ENCODE results near the gene PIEZO2.
"Not testable (repeated sequence)": the region's sequence is repeated elsewhere in the genome, so short reads cannot be mapped to it uniquely, and the experiment has no call there.

The PIEZO2 gene

DNA sequence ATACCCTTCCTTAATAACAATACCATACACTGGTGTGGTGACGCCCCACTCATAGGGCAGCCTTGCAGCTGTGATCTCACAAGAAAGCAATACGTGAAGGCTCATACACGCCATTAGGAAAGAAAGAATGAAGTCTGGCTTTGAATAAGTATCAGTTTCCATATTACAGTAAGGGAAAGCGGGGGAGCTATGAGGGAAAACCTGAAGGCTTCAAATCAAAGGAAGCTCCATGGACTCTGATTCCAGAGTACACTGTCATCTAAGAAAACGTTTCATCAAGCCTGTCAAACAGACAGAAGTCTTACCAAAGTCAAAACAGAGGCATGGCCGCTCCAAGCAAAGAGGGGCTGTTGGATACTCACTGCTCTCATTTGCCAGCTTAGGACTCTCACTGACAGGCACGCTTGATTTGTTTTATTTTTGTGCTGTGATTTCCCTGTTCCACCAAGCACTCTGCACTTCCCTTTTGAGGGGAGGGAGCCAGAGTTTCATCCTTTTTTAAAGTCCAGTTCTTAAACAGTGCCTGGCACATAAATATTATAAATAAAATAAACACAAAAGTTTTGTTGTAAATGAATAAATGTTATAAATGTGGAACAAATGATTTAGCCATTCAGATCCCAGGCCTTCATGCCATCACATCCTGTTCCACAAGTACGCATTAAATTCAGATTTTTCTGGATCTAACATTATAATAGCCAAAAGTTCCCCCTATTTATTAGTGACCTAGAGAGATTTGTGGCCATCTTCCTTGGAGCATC lies 221.2 kb downstream of the PIEZO2 start:
- DNase-seq (ENCODE audit: low read depth) = peak; percentile 31

DNA sequence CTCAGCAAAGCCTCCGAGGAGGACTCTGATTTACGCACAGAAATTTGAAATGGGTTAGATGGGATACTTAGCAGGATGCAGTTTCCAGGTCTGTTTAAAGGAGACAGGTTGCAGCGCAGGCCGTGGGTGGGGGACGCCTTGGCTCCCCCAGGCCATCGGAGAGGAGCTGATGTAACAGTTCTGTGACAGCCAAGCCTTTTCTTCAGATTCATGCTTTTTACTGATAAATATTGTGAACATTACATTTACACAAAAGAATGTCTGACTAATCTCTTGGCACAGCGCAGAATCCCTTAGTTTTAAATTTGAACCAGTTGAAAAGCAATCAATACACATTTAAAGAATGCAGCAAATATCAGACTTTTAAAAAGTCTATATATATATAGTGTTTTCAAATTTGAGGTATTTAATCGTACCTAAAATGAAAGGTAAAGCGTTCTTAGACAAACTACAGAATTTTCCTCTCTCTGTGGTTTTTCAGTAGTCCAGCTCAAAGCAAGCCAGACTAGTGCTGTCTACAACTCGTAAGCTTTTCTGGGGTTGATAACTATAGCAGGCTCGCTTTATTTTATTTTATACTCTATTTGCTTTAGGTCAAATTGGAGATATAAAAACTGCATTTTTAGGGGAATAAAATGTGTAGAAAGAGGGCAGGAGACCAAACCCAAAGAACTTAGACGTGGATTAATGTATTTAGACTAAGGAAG lies 221.9 kb downstream of the PIEZO2 start:
- peak; percentile 72 for DNase-seq (ENCODE audit: low read depth)

DNA sequence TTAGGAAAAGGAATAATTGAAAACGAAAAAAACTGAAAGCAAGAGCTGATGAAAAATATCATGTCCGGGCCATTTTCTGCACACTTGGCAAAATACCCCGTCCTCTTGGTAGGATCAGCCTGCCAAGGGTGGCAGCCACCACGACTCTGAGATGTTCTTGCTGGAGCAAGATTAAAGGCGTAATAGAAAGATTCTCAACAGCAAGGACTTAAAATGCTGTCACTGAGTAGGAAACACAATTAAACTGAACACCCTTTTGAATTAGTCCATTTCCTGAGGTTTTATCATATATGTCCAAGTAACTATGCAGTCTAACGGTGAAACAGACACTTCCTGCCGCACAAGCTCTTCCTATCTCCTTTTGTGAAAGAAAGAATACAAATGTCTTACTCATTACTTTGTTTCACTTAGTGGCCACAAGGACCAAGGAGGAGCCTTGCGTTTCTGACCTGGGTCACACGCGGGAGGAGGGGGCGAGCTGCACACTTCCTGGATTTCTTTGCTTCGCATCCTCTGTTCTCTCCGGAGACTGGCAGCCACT lies 222.7 kb downstream of the PIEZO2 start:
- DNase-seq (ENCODE audit: low read depth) = peak; percentile 39

DNA sequence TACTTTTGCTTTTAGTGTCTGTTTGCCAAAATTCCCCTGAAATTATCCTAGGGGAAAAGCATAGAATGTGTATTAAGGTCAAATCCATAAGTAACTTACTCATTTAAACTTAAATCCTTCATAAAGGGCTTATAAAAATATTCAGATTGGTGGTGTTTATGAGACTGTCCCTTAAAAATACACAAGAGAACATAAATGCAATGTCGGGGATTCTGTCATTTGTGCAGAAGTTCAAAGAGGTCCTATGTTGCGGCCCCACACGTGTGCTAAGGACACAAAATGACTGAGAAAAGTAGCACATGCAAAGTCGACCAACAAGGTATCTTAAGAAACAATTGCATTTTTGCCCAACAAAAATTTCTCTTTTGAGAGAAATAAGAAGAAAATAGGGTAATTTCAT lies 225.1 kb downstream of the PIEZO2 start:
- no peak for DNase-seq (ENCODE audit: low read depth)

DNA sequence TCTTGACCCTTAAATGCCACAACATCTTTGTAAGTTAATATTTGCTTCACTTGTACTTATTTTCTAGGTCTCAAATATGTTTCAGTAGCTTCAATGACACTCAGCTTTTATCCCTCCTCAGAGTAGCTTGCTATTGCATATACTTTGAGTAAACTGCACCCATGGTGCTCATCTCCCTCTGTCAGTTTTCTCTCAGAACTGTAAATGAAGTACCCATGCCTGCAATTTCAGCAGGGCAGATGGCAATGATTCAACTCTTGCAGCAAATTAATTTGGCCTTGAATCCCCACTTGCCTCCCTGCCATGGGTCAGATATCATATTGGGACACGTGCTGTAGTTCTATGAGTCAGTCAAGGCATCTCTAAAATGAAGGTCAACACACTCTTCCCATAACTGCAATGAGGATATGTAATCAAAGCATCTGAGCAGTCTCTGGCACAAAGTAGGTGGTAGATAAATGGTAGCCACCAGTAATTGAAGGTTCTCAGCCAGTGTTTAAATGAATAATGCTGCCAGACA lies 225.8 kb downstream of the PIEZO2 start:
- peak; percentile 55 for DNase-seq (ENCODE audit: low read depth)

DNA sequence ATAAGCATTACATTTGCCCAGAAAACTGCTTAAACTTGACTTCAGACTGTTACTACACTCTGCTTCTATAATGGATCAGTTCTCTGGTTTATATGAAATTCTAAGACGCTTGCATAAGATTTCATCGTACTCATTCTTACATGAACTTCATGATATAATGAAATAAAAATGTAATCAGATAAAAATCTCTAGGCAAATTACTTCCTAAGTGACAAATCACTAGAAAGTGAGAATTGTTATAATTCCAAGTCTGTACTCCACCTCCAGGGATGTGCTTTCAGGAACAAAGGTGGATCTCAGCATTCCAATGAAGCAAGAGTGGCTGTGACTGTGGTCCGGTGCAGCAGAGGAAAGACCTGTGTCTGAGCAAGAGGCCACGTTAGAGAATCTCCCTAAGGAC lies 226.2 kb downstream of the PIEZO2 start:
- peak; percentile 8 for DNase-seq (ENCODE audit: low read depth)

DNA sequence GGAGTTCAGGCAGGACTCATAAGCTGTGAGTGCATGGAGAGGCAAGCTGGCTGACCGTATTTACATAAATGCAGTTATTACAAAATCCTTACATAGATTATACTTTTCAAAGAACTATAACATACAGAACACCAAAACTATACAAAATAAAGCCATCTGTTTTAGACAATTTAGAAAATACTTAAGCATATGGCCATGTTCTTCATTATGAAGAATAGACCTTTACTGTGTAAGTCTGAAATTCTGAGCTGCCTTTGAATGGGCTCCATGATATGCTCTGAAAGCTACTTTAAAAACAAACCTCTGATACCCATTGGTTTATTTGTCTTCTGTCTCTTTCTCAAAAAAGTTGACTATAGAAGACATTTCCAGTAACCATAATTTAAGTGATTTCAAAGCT lies 226.7 kb downstream of the PIEZO2 start:
- DNase-seq (ENCODE audit: low read depth) = not testable (repeated sequence)

DNA sequence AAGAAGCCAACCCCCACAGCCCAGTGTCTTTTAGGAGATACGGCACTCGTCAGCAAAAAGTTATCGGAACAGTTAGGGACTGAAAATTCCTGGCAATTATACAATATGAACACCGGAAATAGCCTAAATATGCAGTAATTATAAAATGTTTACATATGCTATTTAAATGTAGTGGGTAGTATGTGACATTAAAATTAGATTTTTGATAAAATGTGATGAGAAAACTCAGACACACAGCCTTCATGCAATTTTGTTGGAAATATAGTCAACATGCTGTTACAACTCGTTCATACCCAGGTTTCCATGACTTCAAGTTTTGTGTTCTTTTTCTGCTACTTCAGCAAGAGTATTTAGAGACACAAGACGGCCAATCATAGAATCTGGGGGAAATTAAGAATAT lies 229.1 kb downstream of the PIEZO2 start:
- DNase-seq (ENCODE audit: low read depth) = not testable (repeated sequence)

DNA sequence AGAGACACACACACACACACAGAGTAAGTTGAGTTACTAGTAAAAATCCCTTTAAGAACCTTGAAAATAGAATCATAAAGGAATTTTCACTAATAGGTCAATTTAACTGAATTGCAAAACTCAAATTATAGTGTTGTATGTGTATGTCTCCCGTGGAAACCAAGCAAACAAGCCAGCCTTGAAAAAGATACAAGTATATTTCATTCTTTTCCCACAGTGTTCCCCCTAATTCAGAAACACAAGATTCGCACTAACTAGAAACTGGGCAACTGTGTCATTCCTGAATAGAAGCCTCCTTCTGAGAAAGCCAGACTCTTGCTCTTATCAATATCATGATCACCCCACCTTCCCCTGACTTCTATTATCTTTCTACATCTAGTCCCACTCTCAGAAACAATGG lies 229.5 kb downstream of the PIEZO2 start:
- DNase-seq (ENCODE audit: low read depth) = no peak

DNA sequence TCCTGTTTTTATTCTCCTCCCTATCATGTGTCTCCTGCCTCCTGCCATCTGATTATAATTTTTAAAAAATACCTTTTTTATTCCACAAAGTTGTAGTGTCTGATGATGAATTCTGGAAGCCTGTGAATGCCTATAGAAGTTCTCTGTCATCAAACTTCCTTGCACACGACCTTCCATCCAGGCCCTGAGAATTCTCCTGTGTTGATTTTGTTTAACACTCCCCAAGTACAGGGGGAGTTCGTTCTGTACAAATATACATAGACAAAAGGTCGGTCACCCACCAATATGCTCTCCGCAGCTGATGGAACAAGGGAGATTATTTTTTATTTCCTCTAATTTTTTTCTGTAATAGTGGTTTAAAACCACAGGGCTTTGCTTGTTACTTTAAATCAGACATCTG lies 232.5 kb downstream of the PIEZO2 start:
- DNase-seq (ENCODE audit: low read depth) = no peak

DNA sequence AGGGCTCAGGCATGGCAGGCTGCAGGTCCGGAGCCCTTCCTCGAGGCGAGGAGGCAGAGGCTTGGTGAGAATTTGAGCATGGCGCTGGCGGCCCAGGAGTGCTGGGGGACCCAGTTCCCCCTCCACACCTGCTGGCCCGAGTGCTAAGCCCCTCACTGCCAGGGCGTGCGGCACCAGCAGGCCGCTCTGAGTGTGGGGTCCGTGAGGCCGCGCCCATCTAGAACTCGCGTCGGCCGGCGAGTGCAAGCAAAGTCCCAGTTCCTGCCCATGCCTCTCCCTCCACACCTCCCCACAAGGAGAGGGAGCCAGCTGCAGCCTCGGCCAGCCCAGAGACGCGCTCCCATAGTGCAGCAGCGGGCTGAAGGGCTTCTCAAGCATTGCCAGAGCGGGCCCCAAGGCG lies 233.0 kb downstream of the PIEZO2 start:
- DNase-seq (ENCODE audit: low read depth) = no peak

DNA sequence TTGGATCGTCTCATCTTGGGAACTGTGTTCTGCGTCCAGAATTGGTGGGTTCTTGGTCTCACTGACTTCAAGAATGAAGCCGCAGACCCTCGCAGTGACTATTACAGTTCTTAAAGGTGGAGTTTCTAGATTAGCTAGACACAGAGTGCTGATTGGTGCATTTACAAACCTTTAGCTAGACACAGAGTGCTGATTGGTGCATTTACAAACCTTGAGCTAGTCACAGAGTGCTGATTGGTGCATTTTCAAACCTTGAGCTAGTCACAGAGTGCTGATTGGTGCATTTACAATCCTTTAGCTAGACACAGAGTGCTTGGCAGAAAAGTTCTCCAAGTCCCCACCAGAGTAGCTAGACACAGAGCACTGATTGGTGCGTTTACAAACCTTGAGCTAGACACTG lies 233.6 kb downstream of the PIEZO2 start:
- not testable (repeated sequence) for DNase-seq (ENCODE audit: low read depth)

DNA sequence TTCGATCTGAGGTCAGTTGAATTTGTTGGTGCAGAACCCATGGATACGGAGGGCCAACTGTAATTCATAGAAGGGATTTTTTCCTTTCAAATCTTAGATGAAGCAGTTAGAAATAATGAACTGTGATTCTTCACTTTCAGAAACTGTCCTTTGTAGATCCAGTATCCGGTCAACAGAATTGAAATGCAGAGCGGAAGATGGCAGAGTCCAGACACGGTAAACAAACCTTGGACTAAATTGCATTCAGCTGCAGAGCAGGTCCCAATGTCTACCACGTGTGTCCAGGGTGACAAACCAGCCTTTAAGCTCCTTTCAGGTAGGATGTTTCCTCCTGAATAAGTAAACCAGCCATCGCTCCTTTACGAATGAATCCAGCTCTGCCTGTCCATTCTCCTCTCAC lies 234.8 kb downstream of the PIEZO2 start:
- not testable (repeated sequence) for DNase-seq (ENCODE audit: low read depth)

DNA sequence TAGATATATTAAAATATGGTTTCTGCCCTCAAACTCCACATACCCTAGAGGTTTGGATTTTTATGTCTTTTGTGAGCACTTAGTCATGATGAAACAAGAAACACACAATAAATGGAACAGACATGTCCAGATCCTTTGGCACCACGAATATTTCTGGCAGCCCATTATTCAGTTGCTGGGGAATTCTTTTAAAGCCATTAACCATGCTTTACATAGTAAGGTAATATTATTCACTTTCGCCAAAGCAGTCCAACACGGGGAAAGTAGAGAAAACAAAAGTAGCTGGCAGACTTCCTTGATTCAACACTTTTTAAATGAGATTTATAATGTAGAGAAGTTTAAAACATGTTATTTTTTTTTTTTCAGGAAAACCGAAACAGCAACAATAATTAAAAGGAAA lies 235.4 kb downstream of the PIEZO2 start:
- no peak for DNase-seq (ENCODE audit: low read depth)

DNA sequence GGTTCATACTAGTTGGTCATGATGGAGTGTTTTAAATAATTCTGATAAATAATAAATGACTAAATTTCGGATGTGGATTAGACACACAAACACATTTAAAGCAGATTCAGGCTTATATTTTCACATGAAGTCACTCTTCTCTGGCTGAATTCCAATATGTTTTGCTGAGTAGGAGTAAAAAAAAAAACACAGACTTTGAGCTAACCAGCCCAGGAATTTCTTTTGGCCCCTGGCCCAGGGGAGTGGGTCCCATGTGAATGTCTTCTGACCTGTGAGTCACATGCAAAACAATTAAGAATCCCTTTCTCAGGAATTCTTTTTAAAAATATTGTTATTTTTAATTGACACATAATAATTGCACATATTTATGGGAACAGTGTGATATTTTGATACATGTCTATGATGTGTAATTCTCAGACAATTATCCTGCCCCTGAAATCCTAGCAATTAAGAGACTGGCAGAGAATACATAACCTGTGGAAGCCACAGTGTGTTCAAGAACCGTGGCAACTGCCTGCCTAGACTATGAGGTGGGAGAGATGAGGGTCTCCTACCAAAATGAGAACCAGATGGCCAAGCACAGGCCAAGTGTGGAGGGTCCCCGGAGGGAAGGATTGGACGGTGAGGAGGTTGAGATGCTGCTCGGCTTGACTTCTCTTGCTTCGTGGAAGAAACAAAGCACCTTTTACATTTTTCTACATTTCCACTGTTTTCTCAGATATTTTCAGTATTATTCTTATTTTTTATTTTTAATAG lies 236.4 kb downstream of the PIEZO2 start:
- peak; percentile 71 for DNase-seq (ENCODE audit: low read depth)

DNA sequence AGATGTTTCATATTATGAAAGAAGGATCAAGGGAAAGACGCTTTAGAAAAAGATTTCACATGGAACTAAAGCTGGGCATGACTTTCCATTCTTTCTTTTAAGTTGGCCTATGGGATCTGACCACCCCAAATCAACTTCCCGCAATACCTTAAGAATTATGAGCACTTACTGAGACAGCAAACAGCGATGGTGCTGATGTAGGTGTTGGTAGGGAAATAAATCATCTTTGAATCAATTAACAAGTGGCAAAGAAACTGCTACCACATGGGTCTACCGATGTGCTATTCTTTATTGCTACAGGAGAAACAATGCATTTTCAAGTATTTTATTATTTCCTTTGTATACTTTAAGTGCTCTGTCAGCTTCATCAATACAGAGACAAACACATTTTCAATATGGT lies 239.6 kb downstream of the PIEZO2 start:
- DNase-seq (ENCODE audit: low read depth) = no peak

DNA sequence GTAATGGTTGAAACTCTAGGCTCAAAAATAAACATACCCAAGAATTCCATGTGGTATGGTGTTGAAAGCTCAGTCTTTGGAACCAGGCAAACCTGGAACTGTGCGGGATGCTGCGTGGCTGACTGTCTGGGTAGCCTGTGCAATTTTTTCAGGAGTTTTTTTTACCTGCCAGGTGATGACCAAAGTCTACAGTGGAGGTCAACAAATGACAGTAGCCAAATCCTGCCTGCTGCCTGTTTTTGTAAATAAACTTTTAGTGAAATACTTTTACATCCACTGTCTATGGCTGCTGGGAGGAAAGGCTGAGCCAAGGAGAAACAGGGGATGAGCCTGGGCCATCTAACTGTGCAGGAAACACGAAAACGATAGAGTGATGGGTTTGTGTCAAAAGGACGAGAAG lies 240.6 kb downstream of the PIEZO2 start:
- DNase-seq (ENCODE audit: low read depth) = no peak

DNA sequence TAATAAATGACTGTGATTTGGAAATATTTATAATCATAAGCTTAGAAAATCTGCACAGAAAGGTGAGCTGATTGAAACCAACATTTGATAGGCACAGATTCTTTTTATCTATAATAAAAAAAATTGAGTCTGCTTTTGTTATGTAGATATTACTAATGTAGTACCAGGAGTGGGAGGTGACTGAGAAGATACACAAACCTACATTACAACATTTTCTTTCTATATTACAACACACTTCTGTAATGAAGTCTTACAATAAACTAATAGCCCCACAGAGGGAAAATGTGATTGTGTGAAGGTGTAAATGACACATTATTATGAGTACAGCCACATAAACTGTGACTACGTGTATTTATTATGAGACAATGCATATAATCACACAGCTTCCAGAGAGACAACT lies 241.6 kb downstream of the PIEZO2 start:
- peak; percentile 51 for DNase-seq (ENCODE audit: low read depth)

DNA sequence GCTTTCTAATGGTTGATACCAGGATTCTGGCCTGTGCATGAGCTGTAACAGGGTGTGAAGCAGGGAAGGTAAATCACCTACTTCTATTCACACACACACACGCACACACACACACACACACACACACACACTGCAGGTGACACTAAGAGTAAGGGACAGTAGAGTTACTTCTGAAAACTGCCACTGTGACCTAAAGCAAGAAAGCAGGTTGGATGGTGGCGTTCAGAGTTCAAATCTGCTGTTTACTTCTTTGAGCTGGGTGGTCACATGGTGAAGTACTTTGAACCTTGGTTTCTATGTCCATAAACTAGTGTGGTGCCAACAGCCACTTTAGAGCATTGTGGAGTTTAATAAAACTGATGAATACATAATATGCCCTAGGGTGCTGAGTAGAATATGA lies 248.0 kb downstream of the PIEZO2 start:
- no peak for DNase-seq (ENCODE audit: low read depth)

DNA sequence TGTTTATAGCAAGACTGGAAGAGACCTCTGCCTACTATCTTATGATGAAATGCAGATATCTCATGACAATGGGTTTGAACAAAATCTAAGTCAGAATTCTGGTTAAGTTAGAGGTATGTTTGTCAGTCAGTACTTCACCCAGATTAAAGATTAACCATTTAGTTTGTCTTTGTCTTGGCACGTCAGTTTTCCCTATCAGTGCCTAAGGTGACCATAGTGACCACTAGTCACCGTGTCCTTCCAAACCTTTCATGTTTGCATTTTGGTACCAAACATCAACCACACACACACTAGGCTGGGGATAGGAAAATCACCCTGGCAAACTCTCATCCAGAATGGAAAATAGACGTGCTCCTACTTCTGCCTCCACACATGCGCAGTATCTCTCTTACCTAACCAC lies 248.9 kb downstream of the PIEZO2 start:
- no peak for DNase-seq (ENCODE audit: low read depth)

DNA sequence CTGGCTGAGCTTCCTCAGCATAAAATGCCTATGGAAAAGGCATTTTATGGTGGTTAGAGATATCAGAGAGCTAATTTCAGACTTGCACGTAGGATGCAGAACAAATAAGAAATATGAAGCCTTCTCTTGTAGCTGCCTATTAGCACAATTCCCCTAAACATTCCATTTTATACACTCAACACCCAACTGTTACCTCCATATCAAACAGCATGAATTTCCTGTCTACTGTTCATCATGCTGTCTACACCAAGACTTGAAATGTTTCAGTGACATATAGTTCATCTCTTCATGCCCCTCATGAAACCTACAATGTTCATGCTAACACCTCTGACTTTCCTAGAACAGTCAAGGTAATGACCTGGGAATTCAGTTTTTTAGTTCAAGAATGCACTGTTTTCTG lies 249.9 kb downstream of the PIEZO2 start:
- DNase-seq (ENCODE audit: low read depth) = no peak

DNA sequence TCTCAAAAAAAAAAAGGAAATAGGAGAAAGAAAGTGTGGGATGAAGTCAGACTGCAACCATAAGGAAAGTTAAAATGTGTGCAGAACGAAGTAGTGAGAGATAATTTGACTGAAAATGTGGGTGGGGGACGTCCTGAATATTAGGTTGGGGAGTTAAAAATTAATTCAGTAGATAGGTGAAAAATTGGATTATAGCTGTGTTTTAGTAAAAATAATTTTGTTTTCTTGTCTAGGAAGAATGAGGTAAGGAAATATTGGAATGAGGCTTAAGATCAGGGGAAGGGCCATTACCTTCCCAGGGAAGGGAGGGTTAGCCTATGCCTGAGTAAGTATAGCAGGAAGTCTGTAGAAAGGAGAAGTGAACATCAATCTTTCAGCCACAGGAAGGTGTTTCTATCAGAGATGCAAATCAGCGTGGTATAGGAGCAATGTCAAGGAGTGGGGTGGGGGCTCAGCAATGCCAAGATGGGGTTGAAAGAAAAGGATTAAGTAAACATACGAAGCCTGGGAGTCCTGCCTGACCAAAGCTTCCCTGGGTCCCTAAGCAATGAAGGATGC lies 250.9 kb downstream of the PIEZO2 start:
- DNase-seq (ENCODE audit: low read depth) = no peak

Measured in amniotic epithelial cell (primary cell).